CD4-positive, alpha-beta T cell (primary cell): ENCODE data around the gene GNPTAB. TPM values are rescaled to one million over a fixed set of nuclear protein-coding genes. Genes with fewer than 3 reads are reported as not detected.

Source experiments
- ATAC-seq: fragments of 200-7000 bp; cut with Tn5 transposase; one replicate; pipeline ENCODE4 v1.10.0; 2022; ENCODE audit warnings: mild to moderate bottlenecking; ENCODE audit not compliant: poor library complexity
- CTCF ChIA-PET: fragments of 350-600 bp; sonication (Branson Sonifier 250); formaldehyde crosslinking; loops from one replicate; lab custom pipeline; 2021; ENCODE audit warnings: antibody characterized with exemption, inconsistent platforms; lab: Charles Lee
- POLR2A ChIA-PET: fragments of 350-600 bp; sonication (Branson Sonifier 250); formaldehyde crosslinking; loops from one replicate; lab custom pipeline; 2021; ENCODE audit warnings: antibody characterized with exemption, inconsistent platforms; lab: Charles Lee
- DNase-seq, 14 experiments: peaks; one replicate each; pipeline ENCODE4 v3.0.0-alpha.2; 2013 to 2020; ENCODE audit warnings: mixed read lengths in 2 of 14
- H3K27ac ChIP-seq, 2 donors: one replicate each; pipeline versions ENCODE4 v1.5.1 to v1.7.0; 2013; ENCODE audit warnings: low read length in 2 of 2, low read depth in 1 of 2, mild to moderate bottlenecking in 1 of 2
- H3K27me3 ChIP-seq, 2 experiments: 1 replicate in 1 of 2; 2 replicates in 1 of 2; pipeline versions ENCODE4 v1.6.1 to v1.7.0; 2013; ENCODE audit warnings: low read length in 2 of 2, control low read depth in 1 of 2, mild to moderate bottlenecking in 1 of 2, moderate library complexity in 1 of 2; ENCODE audit not compliant: insufficient read depth in 2 of 2, control insufficient read depth in 1 of 2
- H3K36me3 ChIP-seq: one replicate; pipeline ENCODE4 v1.6.1; 2013; ENCODE audit warnings: low read length, control low read depth; ENCODE audit not compliant: insufficient read depth
- H3K4me1 ChIP-seq: one replicate; pipeline ENCODE4 v1.6.1; 2013; ENCODE audit warnings: low read length, control low read depth; ENCODE audit not compliant: insufficient read depth
- H3K4me3 ChIP-seq: one replicate; pipeline ENCODE4 v1.5.1; 2013; ENCODE audit warnings: mild to moderate bottlenecking, low read length, moderate library complexity
- H3K9me3 ChIP-seq, 2 experiments: 1 replicate in 1 of 2; 2 replicates in 1 of 2; pipeline versions ENCODE4 v1.6.1 to v1.7.0; 2013; ENCODE audit warnings: low read length in 2 of 2, mild to moderate bottlenecking in 2 of 2, control low read depth in 1 of 2, moderate library complexity in 1 of 2; ENCODE audit not compliant: control insufficient read depth in 1 of 2, insufficient read depth in 1 of 2
- H3K27ac Mint-ChIP-seq: one replicate; pipeline ENCODE4 v1.8.0; 2020; ENCODE audit warnings: mixed read lengths
- H3K27me3 Mint-ChIP-seq: one replicate; pipeline ENCODE4 v1.8.0; 2021; ENCODE audit warnings: mixed read lengths
- H3K36me3 Mint-ChIP-seq: one replicate; pipeline ENCODE4 v1.8.0; 2021; ENCODE audit warnings: low read depth, mixed read lengths
- H3K4me1 Mint-ChIP-seq: one replicate; pipeline ENCODE4 v1.8.0; 2021; ENCODE audit warnings: low read depth, mixed read lengths
- H3K4me3 Mint-ChIP-seq: one replicate; pipeline ENCODE4 v1.8.0; 2020; ENCODE audit warnings: mild to moderate bottlenecking, mixed read lengths
- H3K9me3 Mint-ChIP-seq: one replicate; pipeline ENCODE4 v1.8.0; 2020; ENCODE audit warnings: mixed read lengths
- intact Hi-C, 2 experiments: fragments of 100-400 bp; cut with DNase I in 1 of 2; cut with micrococcal nuclease in 1 of 2; formaldehyde crosslinking; loops; one replicate each; pipeline versions ENCODE4 v1.15.1 to v1.9.0; 2023 to 2025; cut with DNase I, micrococcal nuclease
- total RNA-seq, 174 experiments: library from RNA in 2 of 174; stranded (reverse) in 2 of 174; gene quantifications; one replicate each; pipeline ENCODE4 v1.2.3 and lab custom pipeline; 2021 to 2026
- TF ChIP-seq, protein P1 (sequence below): fragments of 200-600 bp; IDR thresholded peaks from one replicate; pipeline ENCODE4 v1.8.0; 2022; ENCODE audit warnings: antibody characterized with exemption, mild to moderate bottlenecking

Gene GNPTAB
- total RNA-seq, 2 experiments from 2014 or later: 38.2 to 43.8 TPM

GRCh38 chr12:101845137-101845711, 14.5 kb upstream of the GNPTAB start:
- intact Hi-C loops: no loop called here
- TF ChIP-seq, protein P1, sequence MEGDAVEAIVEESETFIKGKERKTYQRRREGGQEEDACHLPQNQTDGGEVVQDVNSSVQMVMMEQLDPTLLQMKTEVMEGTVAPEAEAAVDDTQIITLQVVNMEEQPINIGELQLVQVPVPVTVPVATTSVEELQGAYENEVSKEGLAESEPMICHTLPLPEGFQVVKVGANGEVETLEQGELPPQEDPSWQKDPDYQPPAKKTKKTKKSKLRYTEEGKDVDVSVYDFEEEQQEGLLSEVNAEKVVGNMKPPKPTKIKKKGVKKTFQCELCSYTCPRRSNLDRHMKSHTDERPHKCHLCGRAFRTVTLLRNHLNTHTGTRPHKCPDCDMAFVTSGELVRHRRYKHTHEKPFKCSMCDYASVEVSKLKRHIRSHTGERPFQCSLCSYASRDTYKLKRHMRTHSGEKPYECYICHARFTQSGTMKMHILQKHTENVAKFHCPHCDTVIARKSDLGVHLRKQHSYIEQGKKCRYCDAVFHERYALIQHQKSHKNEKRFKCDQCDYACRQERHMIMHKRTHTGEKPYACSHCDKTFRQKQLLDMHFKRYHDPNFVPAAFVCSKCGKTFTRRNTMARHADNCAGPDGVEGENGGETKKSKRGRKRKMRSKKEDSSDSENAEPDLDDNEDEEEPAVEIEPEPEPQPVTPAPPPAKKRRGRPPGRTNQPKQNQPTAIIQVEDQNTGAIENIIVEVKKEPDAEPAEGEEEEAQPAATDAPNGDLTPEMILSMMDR: no peak
- Histone ChIP-seq H3K4me3 (no peak overlapping the region), H3K4me1 (no peaks in the 10 kb centered on the region), H3K36me3 (no peaks in the 10 kb centered on the region), H3K27me3 (no peaks in the 10 kb centered on the region), H3K9me3 (no peaks in the 10 kb centered on the region), H3K27ac (no peak overlapping the region)
- ChIA-PET POLR2A (no interaction called here), CTCF (no interaction called here)
- Mint-ChIP-seq H3K4me1 (no peaks in the 10 kb centered on the region), H3K9me3 (no peaks in the 10 kb centered on the region), H3K4me3 (no peak overlapping the region), H3K27ac (no peak overlapping the region), H3K36me3 (no peaks in the 10 kb centered on the region), H3K27me3 (no peaks in the 10 kb centered on the region)
- DNase-seq: no peak
- ATAC-seq: no peak

GRCh38 chr12:101841069-101841468, 10.3 kb upstream of the GNPTAB start:
- DNase-seq (no peak), ATAC-seq (no peak)
- no peaks in the 10 kb centered on the region for H3K9me3 Mint-ChIP-seq
- no peak overlapping the region for H3K27ac Mint-ChIP-seq
- TF ChIP-seq, protein P1: no peak
- Histone ChIP-seq H3K4me3 (no peak overlapping the region), H3K27ac (no peak overlapping the region), H3K9me3 (no peaks in the 10 kb centered on the region), H3K36me3 (no peaks in the 10 kb centered on the region), H3K4me1 (peaks cover 14% of the 10 kb centered on the region), H3K27me3 (no peaks in the 10 kb centered on the region)
- POLR2A ChIA-PET: interaction anchor here (1.3 kb wide), 1 partner anchor 13 kb away, joined by 4 read pairs; no protein-coding TSS in a partner anchor
- H3K4me1 Mint-ChIP-seq: peaks cover 13% of the 10 kb centered on the region
- no peaks in the 10 kb centered on the region for H3K36me3 Mint-ChIP-seq
- H3K4me3 Mint-ChIP-seq: no peak overlapping the region
- intact Hi-C loops: loop anchor here in 1 of 2 experiments (5.0 kb wide), 1 partner anchor 274 kb away; no protein-coding TSS in a partner anchor
- CTCF ChIA-PET: interaction anchor here (3.3 to 6.9 kb wide), 3 partner anchors 11 to 68 kb away, joined by 23 to 73 read pairs (median 44); partner anchors contain the start of gene GNPTAB
- H3K27me3 Mint-ChIP-seq: no peaks in the 10 kb centered on the region

DNA sequence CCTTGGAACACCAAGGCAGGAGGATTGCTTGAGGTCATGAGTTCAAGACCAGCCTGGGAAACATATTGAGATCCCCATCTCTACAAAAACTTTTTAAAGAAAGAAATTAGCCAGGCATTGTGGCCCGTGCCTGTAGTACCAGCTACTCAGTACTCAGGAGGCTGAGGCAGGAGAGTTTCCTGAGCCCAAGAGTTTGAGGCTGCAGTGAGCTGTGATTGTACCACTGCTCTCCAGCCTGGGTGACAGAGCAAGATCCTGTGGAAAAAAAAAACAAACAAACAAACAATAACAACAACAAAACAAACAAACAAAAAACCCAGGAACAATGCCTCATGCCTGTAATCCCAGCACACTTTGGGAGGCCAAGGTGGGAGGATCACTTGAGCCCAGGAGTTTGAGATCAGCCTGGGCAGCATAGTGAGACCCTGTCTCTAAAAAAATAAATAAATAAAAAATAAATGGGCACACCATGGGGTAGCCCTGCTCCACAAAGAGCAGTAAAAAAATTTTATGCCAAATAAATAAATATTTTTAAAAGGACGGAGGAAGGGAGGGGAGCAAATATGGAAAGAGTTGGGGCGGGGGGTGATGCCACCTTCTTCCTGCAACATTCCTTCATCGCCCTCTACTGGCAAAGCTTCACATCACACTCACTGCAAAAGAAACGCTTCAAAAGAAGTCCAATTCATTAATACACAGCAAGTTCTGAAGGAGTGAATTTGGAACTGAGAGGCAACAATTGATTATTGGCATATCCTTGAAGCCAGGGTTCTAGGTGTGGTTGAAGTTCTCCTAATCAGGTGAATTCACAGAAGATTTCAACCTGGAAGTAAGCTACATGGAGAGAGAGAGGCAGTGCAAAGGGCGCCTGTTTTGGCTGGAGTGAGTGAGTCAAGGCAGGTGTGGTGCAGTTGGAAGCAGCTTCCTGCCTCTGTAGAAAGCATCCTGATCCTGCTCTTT, 8.8 kb upstream of the GNPTAB start:
- no peak overlapping the region for H3K27ac Mint-ChIP-seq
- no peaks in the 10 kb centered on the region for H3K27me3 Mint-ChIP-seq
- Histone ChIP-seq H3K36me3 (no peaks in the 10 kb centered on the region), H3K9me3 (no peaks in the 10 kb centered on the region), H3K27me3 (no peaks in the 10 kb centered on the region), H3K4me1 (peaks cover 14% of the 10 kb centered on the region), H3K27ac (no peak overlapping the region), H3K4me3 (no peak overlapping the region)
- H3K9me3 Mint-ChIP-seq: no peaks in the 10 kb centered on the region
- ATAC-seq (peak; percentile 83), DNase-seq (peak; percentile 39 to 87 (median 66))
- ChIA-PET CTCF (interaction anchor here (0.6 to 6.9 kb wide), 16 partner anchors 10 to 425 kb away, joined by 3 to 73 read pairs (median 6); partner anchors contain the start of genes DRAM1 and GNPTAB), POLR2A (interaction anchor here (0.6 to 2.8 kb wide), 9 partner anchors 9 to 229 kb away, joined by 3 to 18 read pairs (median 4); partner anchors contain the start of gene GNPTAB)
- H3K4me1 Mint-ChIP-seq: peaks cover 13% of the 10 kb centered on the region
- TF ChIP-seq, protein P1: peak; percentile 98
- no peaks in the 10 kb centered on the region for H3K36me3 Mint-ChIP-seq
- intact Hi-C loops: loop anchor here (1.0 to 10.0 kb wide), 5 partner anchors 66 to 427 kb away; partner anchors contain the start of genes NUP37 (in 1 of the 2) and PARPBP (in 1 of the 2)
- no peak overlapping the region for H3K4me3 Mint-ChIP-seq
